Large intestine (tissue), 3 donors: ENCODE measurements around the gene TAF8. TPM values are rescaled to one million over a fixed set of nuclear protein-coding genes. Genes with fewer than 3 reads are reported as not detected.

Experiments used
- DNase-seq, 2 donors: peaks; one replicate each; pipeline versions ENCODE4 v3.0.0 to v3.0.0-alpha.2; 2013
- H3K27ac ChIP-seq: one replicate; pipeline ENCODE4 v1.5.1; 2013; ENCODE audit warnings: low read length
- H3K27me3 ChIP-seq: 2 replicates; pipeline ENCODE4 v1.6.1; 2013; ENCODE audit warnings: low read length; ENCODE audit not compliant: control insufficient read depth, insufficient read depth
- H3K36me3 ChIP-seq: 2 replicates; pipeline ENCODE4 v1.6.1; 2013; ENCODE audit warnings: low read length; ENCODE audit not compliant: control insufficient read depth, insufficient read depth
- H3K4me1 ChIP-seq: one replicate; pipeline ENCODE4 v1.6.1; 2013; ENCODE audit warnings: low read length; ENCODE audit not compliant: control insufficient read depth, insufficient read depth
- H3K4me3 ChIP-seq: one replicate; pipeline ENCODE4 v1.5.1; 2013; ENCODE audit warnings: low read length
- H3K9me3 ChIP-seq: one replicate; pipeline ENCODE4 v1.6.1; 2013; ENCODE audit warnings: mild to moderate bottlenecking, low read depth, low read length, moderate library complexity; ENCODE audit not compliant: control insufficient read depth
- WGBS: methylation state at CpG from one replicate; pipeline ENCODE4 v1.1.5; 2013; ENCODE audit warnings: low lambda C conversion rate; ENCODE audit not compliant: insufficient coverage; 5-methylcytosine and 5-hydroxymethylcytosine counted together
- polyA plus RNA-seq: library from polyadenylated mRNA; unstranded; fragments of 120-200 nt; gene quantifications from one replicate; pipeline ENCODE4 v1.2.1, GENCODE V29; 2013

Gene TAF8
- polyA plus RNA-seq, 1 donor = 32.7 TPM

- no peaks in the 10 kb centered on the region for H3K9me3 ChIP-seq
- no peak for DNase-seq
- H3K4me3 ChIP-seq = no peak overlapping the region
- WGBS = no CpG with 5 or more reads among the region's 10 CpGs
- H3K27ac ChIP-seq = no peak overlapping the region
- peaks cover 63% of the 10 kb centered on the region for H3K36me3 ChIP-seq
- H3K27me3 ChIP-seq = no peaks in the 10 kb centered on the region
- no peaks in the 10 kb centered on the region for H3K4me1 ChIP-seq
Observed at GRCh38 chr6:42079941-42080464, 29.7 kb downstream of the TAF8 start.

GRCh38 chr6:42083530-42083929, 33.2 kb downstream of the TAF8 start:
- peaks cover 10% of the 10 kb centered on the region for H3K4me1 ChIP-seq
- WGBS = no CpG with 5 or more reads among the region's 5 CpGs
- H3K9me3 ChIP-seq = no peaks in the 10 kb centered on the region
- no peaks in the 10 kb centered on the region for H3K27me3 ChIP-seq
- no peak overlapping the region for H3K4me3 ChIP-seq
- peaks cover 30% of the 10 kb centered on the region for H3K36me3 ChIP-seq
- no peak overlapping the region for H3K27ac ChIP-seq
- no peak for DNase-seq

GRCh38 chr6:42084889-42085288, 34.6 kb downstream of the TAF8 start:
- WGBS = no CpG with 5 or more reads among the region's 5 CpGs
- Histone ChIP-seq H3K9me3 (no peaks in the 10 kb centered on the region), H3K4me1 (peaks cover 10% of the 10 kb centered on the region), H3K36me3 (peaks cover 19% of the 10 kb centered on the region), H3K27me3 (no peaks in the 10 kb centered on the region), H3K4me3 (no peak overlapping the region), H3K27ac (no peak overlapping the region)
- DNase-seq = no peak

- Histone ChIP-seq H3K36me3 (peaks cover 9% of the 10 kb centered on the region), H3K9me3 (no peaks in the 10 kb centered on the region), H3K4me1 (peaks cover 10% of the 10 kb centered on the region), H3K27ac (peak overlapping the region; percentile 55), H3K27me3 (no peaks in the 10 kb centered on the region), H3K4me3 (no peak overlapping the region)
- 93% methylated on average over 3 of the region's 22 CpGs for WGBS
- peak; percentile 44 to 75 for DNase-seq
Observed at GRCh38 chr6:42086046-42087035, 36.0 kb downstream of the TAF8 start.

- Histone ChIP-seq H3K4me1 (peaks cover 17% of the 10 kb centered on the region), H3K36me3 (no peaks in the 10 kb centered on the region), H3K27ac (no peak overlapping the region), H3K9me3 (no peaks in the 10 kb centered on the region), H3K27me3 (no peaks in the 10 kb centered on the region), H3K4me3 (no peak overlapping the region)
- no peak for DNase-seq
- WGBS = 74% methylated on average over 3 of the region's 7 CpGs
Observed at GRCh38 chr6:42088101-42088591, 37.8 kb downstream of the TAF8 start.

GRCh38 chr6:42090819-42091717, 40.7 kb downstream of the TAF8 start:
- no peak for DNase-seq
- no peak overlapping the region for H3K27ac ChIP-seq
- no peaks in the 10 kb centered on the region for H3K36me3 ChIP-seq
- H3K4me1 ChIP-seq = peaks cover 26% of the 10 kb centered on the region
- H3K4me3 ChIP-seq = no peak overlapping the region
- no peaks in the 10 kb centered on the region for H3K9me3 ChIP-seq
- no peaks in the 10 kb centered on the region for H3K27me3 ChIP-seq
- WGBS = 100% methylated on average over 2 of the region's 10 CpGs

- Histone ChIP-seq H3K4me3 (no peak overlapping the region), H3K27ac (no peak overlapping the region), H3K4me1 (peaks cover 27% of the 10 kb centered on the region), H3K9me3 (no peaks in the 10 kb centered on the region), H3K36me3 (no peaks in the 10 kb centered on the region), H3K27me3 (no peaks in the 10 kb centered on the region)
- no peak for DNase-seq
- WGBS = no CpG with 5 or more reads among the region's 9 CpGs
Observed at GRCh38 chr6:42091718-42092023, 41.3 kb downstream of the TAF8 start.

- DNase-seq = peak in 1 of 2 donors; percentile 64
- peaks cover 38% of the 10 kb centered on the region for H3K4me1 ChIP-seq
- no CpG with 5 or more reads among the region's 10 CpGs for WGBS
Observed at GRCh38 chr6:42093582-42094329, 43.4 kb downstream of the TAF8 start.

GRCh38 chr6:42095094-42095493, 44.8 kb downstream of the TAF8 start:
- Histone ChIP-seq H3K4me3 (no peak overlapping the region), H3K27ac (no peak overlapping the region), H3K27me3 (no peaks in the 10 kb centered on the region), H3K9me3 (no peaks in the 10 kb centered on the region), H3K4me1 (peaks cover 52% of the 10 kb centered on the region), H3K36me3 (no peaks in the 10 kb centered on the region)
- DNase-seq = no peak
- WGBS = no CpG with 5 or more reads among the region's 1 CpG

More at GRCh38 chr6:42093582-42094329, 43.4 kb downstream of the TAF8 start:
- Histone ChIP-seq H3K9me3 (no peaks in the 10 kb centered on the region), H3K36me3 (no peaks in the 10 kb centered on the region), H3K27me3 (no peaks in the 10 kb centered on the region), H3K4me3 (no peak overlapping the region), H3K27ac (no peak overlapping the region)
